Measurements from ENCODE around the gene CTDSPL2. TPM values are rescaled to one million over a fixed set of nuclear protein-coding genes. Genes with fewer than 3 reads are reported as not detected.

Gene CTDSPL2
- polyA plus RNA-seq, 1 experiment = 59.6 TPM

DNA sequence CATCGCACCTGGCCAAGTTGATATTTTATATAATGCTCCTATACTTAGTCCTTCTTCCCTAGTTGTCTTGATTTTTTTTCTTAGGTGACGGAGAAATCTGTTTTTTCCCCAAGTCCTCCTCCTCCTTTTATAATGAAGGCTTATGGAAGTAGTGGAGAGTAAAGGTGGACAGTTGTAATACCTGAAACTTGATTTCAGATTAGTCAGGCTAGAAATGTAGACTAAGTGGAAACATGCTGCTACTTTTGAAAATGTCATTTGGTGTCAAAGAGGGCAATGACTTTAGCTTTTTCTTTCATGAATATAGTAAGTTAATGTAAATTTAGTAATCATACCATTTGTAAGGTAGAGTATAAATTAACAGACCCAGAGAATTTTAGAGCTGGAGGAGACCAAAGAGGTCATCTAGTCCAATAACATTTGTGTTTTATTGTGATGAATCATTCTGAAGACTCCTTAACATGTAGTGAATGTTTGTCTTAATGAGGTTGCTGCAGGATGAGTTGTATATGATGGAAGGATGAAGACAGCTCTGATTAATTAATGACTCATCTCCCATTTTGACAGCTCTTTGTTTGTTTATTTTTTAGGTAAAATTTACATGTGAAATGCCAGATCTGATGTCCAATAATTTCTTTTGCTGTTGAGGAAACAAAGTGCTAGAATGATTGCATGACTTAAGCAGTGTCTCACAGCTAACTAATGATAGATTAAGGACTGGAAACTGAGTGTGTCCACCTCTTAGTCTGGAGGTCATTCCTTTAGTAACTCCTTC is 8.7 kb downstream of the CTDSPL2 start:
- Histone ChIP-seq H3K27ac (ENCODE audit: low read depth, low read length) (no peak overlapping the region), H3K4me3 (ENCODE audit: low read depth, low read length) (no peak overlapping the region), H3K9me3 (ENCODE audit: control insufficient read depth, insufficient read depth, low read length) (no peaks in the 10 kb centered on the region), H3K27me3 (ENCODE audit: control insufficient read depth, insufficient read depth, low read length) (no peaks in the 10 kb centered on the region)
- no peak for DNase-seq (ENCODE audit: low read depth, low spot score)
- TF ChIP-seq CTCF (IDR thresholded peaks at IDR 0.05; ENCODE audit: low read depth, low read length) = no peak
- POLR2A ChIA-PET = interaction anchor here (0.6 to 1.2 kb wide), 2 partner anchors 9 to 145 kb away, joined by 3 to 7 read pairs; partner anchors contain the start of gene CTDSPL2
- CTCF ChIA-PET = interaction anchor here (0.9 kb wide), 1 partner anchor 9 kb away, joined by 3 read pairs; the partner anchor contains the start of gene CTDSPL2

DNA sequence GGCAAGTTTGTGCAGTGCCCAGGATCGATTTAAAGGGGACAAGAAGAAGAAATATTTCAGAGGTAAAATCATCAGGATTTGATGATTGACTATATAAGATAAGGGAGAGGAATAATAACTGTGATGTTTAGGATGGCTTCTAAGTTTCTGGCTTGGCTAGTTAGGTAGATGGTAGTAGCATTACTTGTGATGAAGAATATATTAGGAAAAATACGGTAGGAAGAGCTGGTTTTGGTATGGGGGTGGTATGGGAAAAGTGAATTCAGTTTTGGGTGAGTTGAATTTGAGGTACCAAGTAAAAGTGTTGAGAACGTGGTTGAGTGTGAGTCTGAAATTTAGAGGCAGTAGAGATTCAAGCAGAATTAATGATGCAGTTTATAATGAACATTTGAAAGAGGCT is 11.0 kb downstream of the CTDSPL2 start:
- no peak overlapping the region for H3K4me3 ChIP-seq (ENCODE audit: low read depth, low read length)
- no peaks in the 10 kb centered on the region for H3K9me3 ChIP-seq (ENCODE audit: control insufficient read depth, insufficient read depth, low read length)
- no peak overlapping the region for H3K27ac ChIP-seq (ENCODE audit: low read depth, low read length)
- H3K27me3 ChIP-seq (ENCODE audit: control insufficient read depth, insufficient read depth, low read length) = no peaks in the 10 kb centered on the region
- DNase-seq (ENCODE audit: low read depth, low spot score) = no peak
- POLR2A ChIA-PET = interaction anchor here (0.6 kb wide), 1 partner anchor 11 kb away, joined by 4 read pairs; no protein-coding TSS in a partner anchor
- no peak for TF ChIP-seq CTCF (IDR thresholded peaks at IDR 0.05; ENCODE audit: low read depth, low read length)
- CTCF ChIA-PET = no interaction called here

GRCh38 chr15:44441095-44441501 is 13.7 kb downstream of the CTDSPL2 start:
- TF ChIP-seq CTCF (IDR thresholded peaks at IDR 0.05; ENCODE audit: low read depth, low read length) = no peak

DNA sequence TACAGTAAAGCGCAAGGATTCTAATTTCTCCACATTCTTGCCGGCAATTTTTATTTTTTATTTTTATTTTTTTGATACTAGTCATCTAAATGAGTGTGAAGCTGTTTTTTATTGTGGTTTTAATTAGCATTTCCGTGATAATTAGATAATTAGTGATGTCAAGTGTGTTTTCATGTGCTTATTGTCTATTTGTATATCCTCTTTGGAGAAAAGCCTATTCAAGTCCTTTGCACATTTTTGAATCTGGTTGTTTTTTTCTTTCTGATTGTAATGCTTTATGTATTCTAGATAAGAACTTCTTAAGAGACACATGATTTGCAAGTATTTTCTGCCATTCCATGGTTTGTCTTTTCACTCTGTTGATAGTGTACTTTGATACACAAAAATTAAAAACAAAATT is 16.1 kb downstream of the CTDSPL2 start:
- Histone ChIP-seq H3K27ac (ENCODE audit: low read depth, low read length) (no peak overlapping the region), H3K9me3 (ENCODE audit: control insufficient read depth, insufficient read depth, low read length) (peaks cover 4% of the 10 kb centered on the region), H3K27me3 (ENCODE audit: control insufficient read depth, insufficient read depth, low read length) (no peaks in the 10 kb centered on the region), H3K4me3 (ENCODE audit: low read depth, low read length) (no peak overlapping the region)
- DNase-seq (ENCODE audit: low read depth, low spot score) = no peak
- TF ChIP-seq CTCF (IDR thresholded peaks at IDR 0.05; ENCODE audit: low read depth, low read length) = no peak
- POLR2A ChIA-PET = no interaction called here
- CTCF ChIA-PET = interaction anchor here (0.6 to 0.7 kb wide), 2 partner anchors 17 to 19 kb away, joined by 3 to 6 read pairs; no protein-coding TSS in a partner anchor

More at GRCh38 chr15:44441095-44441501, 13.7 kb downstream of the CTDSPL2 start:
- H3K4me3 ChIP-seq (ENCODE audit: low read depth, low read length) = no peak overlapping the region
- no peaks in the 10 kb centered on the region for H3K27me3 ChIP-seq (ENCODE audit: control insufficient read depth, insufficient read depth, low read length)
- DNase-seq (ENCODE audit: low read depth, low spot score) = no peak
- CTCF ChIA-PET = no interaction called here
- H3K27ac ChIP-seq (ENCODE audit: low read depth, low read length) = no peak overlapping the region
- POLR2A ChIA-PET = no interaction called here
- H3K9me3 ChIP-seq (ENCODE audit: control insufficient read depth, insufficient read depth, low read length) = no peaks in the 10 kb centered on the region; the same call in 1 of the 2 replicates

GRCh38 chr15:44447772-44448376 is 20.4 kb downstream of the CTDSPL2 start:
- TF ChIP-seq CTCF (IDR thresholded peaks at IDR 0.05; ENCODE audit: low read depth, low read length) = no peak
- DNase-seq (ENCODE audit: low read depth, low spot score) = no peak
- CTCF ChIA-PET = no interaction called here
- no peak overlapping the region for H3K27ac ChIP-seq (ENCODE audit: low read depth, low read length)
- H3K27me3 ChIP-seq (ENCODE audit: control insufficient read depth, insufficient read depth, low read length) = no peaks in the 10 kb centered on the region
- H3K4me3 ChIP-seq (ENCODE audit: low read depth, low read length) = no peak overlapping the region
- POLR2A ChIA-PET = no interaction called here
- peaks cover 4% of the 10 kb centered on the region for H3K9me3 ChIP-seq (ENCODE audit: control insufficient read depth, insufficient read depth, low read length)

Data from AG04450 (cell line).